Loucy (cell line): ENCODE data around the gene C3orf18.

Source experiments
- H2AFZ ChIP-seq: fragments of 200-600 bp; sonication (generic); 2 replicates; pipeline ENCODE4 v1.6.0; 2016; ENCODE audit warnings: antibody characterized with exemption, mild to moderate bottlenecking, low read length, moderate library complexity
- H3F3A ChIP-seq: fragments of 200-600 bp; 2 replicates; pipeline ENCODE4 v1.6.0; 2016; ENCODE audit warnings: antibody characterized with exemption, low read depth, mild to moderate bottlenecking
- H3K27me3 ChIP-seq: fragments of 200-600 bp; sonication (generic); 2 replicates; pipeline ENCODE4 v1.6.1; 2014; ENCODE audit warnings: low read length, mild to moderate bottlenecking; ENCODE audit not compliant: insufficient read depth, poor library complexity, severe bottlenecking
- H3K36me3 ChIP-seq: fragments of 200-600 bp; sonication (generic); 2 replicates; pipeline ENCODE4 v1.6.1; 2016; ENCODE audit warnings: low read length; ENCODE audit not compliant: insufficient read depth
- H3K4me1 ChIP-seq: fragments of 200-600 bp; sonication (generic); 2 replicates; pipeline ENCODE4 v1.5.1; 2014; ENCODE audit warnings: low read length, mild to moderate bottlenecking; ENCODE audit not compliant: insufficient read depth, poor library complexity, severe bottlenecking
- H3K4me2 ChIP-seq: fragments of 200-600 bp; sonication (generic); 2 replicates; pipeline ENCODE4 v1.6.0; 2014; ENCODE audit warnings: antibody characterized with exemption, low read length, low read depth, mild to moderate bottlenecking; ENCODE audit not compliant: poor library complexity, severe bottlenecking
- H3K4me3 ChIP-seq: fragments of 200-600 bp; sonication (generic); 2 replicates; pipeline ENCODE4 v1.5.1; 2014; ENCODE audit warnings: low read length, mild to moderate bottlenecking, mixed read lengths; ENCODE audit not compliant: poor library complexity, severe bottlenecking
- H3K79me2 ChIP-seq: fragments of 200-600 bp; sonication (generic); 2 replicates; pipeline ENCODE4 v1.6.1; 2014; ENCODE audit warnings: low read length; ENCODE audit not compliant: insufficient read depth
- H3K9ac ChIP-seq: fragments of 200-600 bp; sonication (generic); 2 replicates; pipeline ENCODE4 v1.6.0; 2014; ENCODE audit warnings: mild to moderate bottlenecking, low read depth, low read length, moderate library complexity; ENCODE audit not compliant: poor library complexity, severe bottlenecking
- H3K9me2 ChIP-seq: fragments of 200-600 bp; sonication (generic); replicated peaks from 2 replicates; pipeline ENCODE4 v1.6.1; 2016; ENCODE audit warnings: low read depth, low read length, mixed read lengths
- H3K9me3 ChIP-seq: fragments of 200-600 bp; sonication (generic); 2 replicates; pipeline ENCODE4 v1.6.1; 2014; ENCODE audit warnings: mild to moderate bottlenecking, antibody characterized with exemption, low read length, low read depth; ENCODE audit not compliant: insufficient read depth
- H4K20me1 ChIP-seq: fragments of 200-600 bp; sonication (generic); 2 replicates; pipeline ENCODE4 v1.6.0; 2014; ENCODE audit warnings: antibody characterized with exemption, low read length, mild to moderate bottlenecking; ENCODE audit not compliant: insufficient read depth, poor library complexity, severe bottlenecking
- CTCF ChIP-seq: fragments of 200-600 bp; sonication (generic); conservative IDR thresholded peaks from 2 replicates; pipeline ENCODE4 v1.5.1; 2014; ENCODE audit warnings: mild to moderate bottlenecking, antibody characterized with exemption, low read length
- EZH2phosphoT487 ChIP-seq: fragments of 200-600 bp; IDR thresholded peaks from 2 replicates; pipeline ENCODE4 v1.6.1; 2018; ENCODE audit warnings: antibody characterized with exemption, mild to moderate bottlenecking, moderate library complexity, borderline replicate concordance

Gene C3orf18

DNA sequence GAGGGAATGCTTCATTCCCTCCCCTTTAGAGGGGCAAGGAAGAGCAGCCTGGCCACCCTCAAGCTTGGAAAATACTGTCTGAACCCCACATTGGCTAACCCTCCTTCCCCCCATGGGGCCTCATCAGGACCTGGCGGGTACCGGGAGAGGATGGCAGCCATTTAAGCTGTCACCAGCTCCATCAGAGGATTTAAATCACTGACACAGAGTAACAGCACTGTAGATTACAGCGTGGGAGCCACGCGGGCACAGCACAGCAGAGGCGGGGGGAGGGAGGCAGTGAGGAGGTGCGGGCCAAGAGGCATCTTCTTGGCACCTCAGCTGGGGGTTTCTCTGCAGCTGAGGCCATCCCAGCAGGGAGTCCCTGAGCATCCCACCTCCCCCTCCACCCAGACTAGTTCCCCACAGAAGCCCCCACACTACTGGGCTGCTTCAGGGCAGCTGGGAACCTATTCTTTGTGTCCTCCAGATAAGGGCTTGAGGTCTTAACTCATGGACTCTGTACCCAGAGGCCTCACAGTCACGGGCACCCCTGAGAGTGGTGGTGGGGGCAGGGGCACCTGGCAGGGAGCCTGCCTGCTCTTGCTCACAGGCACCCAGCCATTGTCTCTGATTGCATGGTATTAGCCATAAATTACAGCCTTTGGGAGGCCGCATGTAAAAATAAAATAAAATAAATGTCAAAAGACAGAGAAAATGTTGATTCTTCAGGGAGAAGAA is 42.2 kb downstream of the C3orf18 start:
- Histone ChIP-seq H3K4me1 (no peaks in the 10 kb centered on the region), H3K27me3 (no peaks in the 10 kb centered on the region), H3K4me2 (no peak overlapping the region), H3K9me3 (no peaks in the 10 kb centered on the region), H2AFZ (no peak overlapping the region), H3K4me3 (no peak overlapping the region), H3F3A (no peaks in the 10 kb centered on the region), H3K79me2 (no peaks in the 10 kb centered on the region), H3K9ac (no peak overlapping the region), H3K36me3 (no peaks in the 10 kb centered on the region), H3K9me2 (no peaks in the 10 kb centered on the region), H4K20me1 (no peaks in the 10 kb centered on the region)
- TF ChIP-seq CTCF (no peak), EZH2phosphoT487 (no peak)

GRCh38 chr3:50524746-50525145 is 42.8 kb downstream of the C3orf18 start:
- Histone ChIP-seq H3K27me3 (no peaks in the 10 kb centered on the region), H3K4me1 (no peaks in the 10 kb centered on the region), H3K9ac (no peak overlapping the region), H3K4me2 (no peak overlapping the region), H3K79me2 (no peaks in the 10 kb centered on the region), H3F3A (no peaks in the 10 kb centered on the region), H3K9me2 (no peaks in the 10 kb centered on the region), H3K9me3 (no peaks in the 10 kb centered on the region), H3K36me3 (no peaks in the 10 kb centered on the region), H4K20me1 (no peaks in the 10 kb centered on the region), H3K4me3 (no peak overlapping the region), H2AFZ (no peak overlapping the region)
- TF ChIP-seq CTCF (no peak), EZH2phosphoT487 (no peak)

GRCh38 chr3:50523279-50523811 is 44.2 kb downstream of the C3orf18 start:
- H3F3A ChIP-seq = no peaks in the 10 kb centered on the region
- no peak for TF ChIP-seq EZH2phosphoT487
- no peak for TF ChIP-seq CTCF
- H3K36me3 ChIP-seq = no peaks in the 10 kb centered on the region
- no peaks in the 10 kb centered on the region for H3K9me3 ChIP-seq
- H3K4me2 ChIP-seq = no peak overlapping the region
- no peak overlapping the region for H3K4me3 ChIP-seq
- H3K27me3 ChIP-seq = no peaks in the 10 kb centered on the region
- H3K79me2 ChIP-seq = no peaks in the 10 kb centered on the region
- H3K4me1 ChIP-seq = no peaks in the 10 kb centered on the region
- no peak overlapping the region for H3K9ac ChIP-seq
- no peak overlapping the region for H2AFZ ChIP-seq
- H4K20me1 ChIP-seq = no peaks in the 10 kb centered on the region
- H3K9me2 ChIP-seq = no peaks in the 10 kb centered on the region
